Endothelial cell of umbilical vein (primary cell): ENCODE data around the gene RAPGEF3. TPM values are rescaled to one million over a fixed set of nuclear protein-coding genes. Genes with fewer than 3 reads are reported as not detected.

Experiments used
- BruUV-seq: library from RNA; stranded (reverse); fragments of 400-500 nt; replicated peaks from 2 replicates; lab custom pipeline; 2021; lab: Mats Ljungman, UMichigan
- CTCF ChIA-PET: fragments of 300-600, 350-600 bp; sonication (Branson Sonifier 250); formaldehyde crosslinking; loops from one replicate; lab custom pipeline; 2021; ENCODE audit warnings: antibody characterized with exemption, inconsistent platforms; lab: Charles Lee
- POLR2A ChIA-PET: fragments of 300-600, 350-600 bp; sonication (Branson Sonifier 250); formaldehyde crosslinking; loops from one replicate; lab custom pipeline; 2021; ENCODE audit warnings: antibody characterized with exemption, inconsistent platforms; lab: Charles Lee
- DNase-seq: peaks from one replicate; pipeline ENCODE4 v3.0.0-alpha.2; 2011; ENCODE audit warnings: low read depth, low spot score
- FAIRE-seq: peaks from 2 replicates; lab custom pipeline; 2011; peaks lifted over from hg19 to GRCh38; lab: Jason Lieb, UNC
- H2AFZ ChIP-seq: 2 replicates; pipeline ENCODE4 v1.6.0; 2012; ENCODE audit warnings: low read depth, low read length, control low read depth, inconsistent platforms
- H3K27ac ChIP-seq: 2 replicates; pipeline ENCODE4 v1.5.1; 2011; ENCODE audit warnings: low read depth, mild to moderate bottlenecking, control low read depth, low read length, moderate library complexity; ENCODE audit not compliant: insufficient read depth
- H3K27me3 ChIP-seq, 2 experiments: 2 replicates each; pipeline versions ENCODE4 v1.6.0 to v1.6.1; 2011; ENCODE audit warnings: low read length in 2 of 2, mixed read lengths in 1 of 2; ENCODE audit not compliant: control insufficient read depth in 2 of 2, insufficient read depth in 2 of 2
- H3K36me3 ChIP-seq, 2 experiments: 2 replicates in 1 of 2; 3 replicates in 1 of 2; pipeline ENCODE4 v1.5.1; 2011; ENCODE audit warnings: low read length in 2 of 2, mild to moderate bottlenecking in 1 of 2, moderate library complexity in 1 of 2; ENCODE audit not compliant: control insufficient read depth in 2 of 2, insufficient read depth in 2 of 2; ENCODE audit errors: extremely low read depth in 1 of 2
- H3K4me1 ChIP-seq: 3 replicates; pipeline ENCODE4 v1.5.1; 2011; ENCODE audit warnings: mild to moderate bottlenecking, low read length; ENCODE audit not compliant: control insufficient read depth, insufficient read depth; ENCODE audit errors: extremely low read depth
- H3K4me2 ChIP-seq: 2 replicates; pipeline ENCODE4 v1.6.1; 2011; ENCODE audit warnings: low read length, control low read depth, mixed read lengths; ENCODE audit not compliant: insufficient read depth
- H3K4me3 ChIP-seq, 3 experiments: fragments of 200-600 bp in 1 of 3; sonication (generic), shearing (Covaris generic) in 1 of 3; replicated peaks in 1 of 3; 2 replicates each; pipeline ENCODE4 v1.5.1; 2011 to 2016; ENCODE audit warnings: control low read depth in 3 of 3, low read length in 3 of 3, mild to moderate bottlenecking in 2 of 3, inconsistent platforms in 1 of 3, low read depth in 1 of 3, moderate library complexity in 1 of 3; ENCODE audit not compliant: insufficient read depth in 1 of 3
- H3K79me2 ChIP-seq: 2 replicates; pipeline ENCODE4 v1.6.0; 2012; ENCODE audit warnings: low read length, inconsistent platforms; ENCODE audit not compliant: control insufficient read depth, insufficient read depth
- H3K9ac ChIP-seq: replicated peaks from 2 replicates; pipeline ENCODE3; 2011; ENCODE audit warnings: low read length, control low read depth; ENCODE audit not compliant: insufficient read depth; ENCODE audit errors: extremely low read depth
- H3K9me1 ChIP-seq: replicated peaks from 3 replicates; pipeline ENCODE4 v1.6.0; 2011; ENCODE audit warnings: mild to moderate bottlenecking, low read length; ENCODE audit not compliant: control insufficient read depth, insufficient read depth; ENCODE audit errors: extremely low read depth
- H3K9me3 ChIP-seq: replicated peaks from 2 replicates; pipeline ENCODE4 v1.5.1; 2012; ENCODE audit warnings: low read length, inconsistent platforms; ENCODE audit not compliant: control insufficient read depth, insufficient read depth
- H4K20me1 ChIP-seq: replicated peaks from 2 replicates; pipeline ENCODE3; 2011; ENCODE audit warnings: mild to moderate bottlenecking, low read length; ENCODE audit not compliant: control insufficient read depth, insufficient read depth; ENCODE audit errors: extremely low read depth
- EZH2 ChIP-seq: IDR thresholded peaks from 2 replicates; pipeline ENCODE4 v1.6.1; 2012; ENCODE audit warnings: borderline replicate concordance, low read depth, mild to moderate bottlenecking, moderate library complexity, low read length, inconsistent platforms; ENCODE audit not compliant: severe bottlenecking
- FOS ChIP-seq: IDR thresholded peaks from 2 replicates; pipeline ENCODE4 v1.6.1; 2011; ENCODE audit warnings: mild to moderate bottlenecking, low read length, moderate library complexity, borderline replicate concordance; ENCODE audit not compliant: insufficient read depth
- GATA2 ChIP-seq: IDR thresholded peaks from 2 replicates; pipeline ENCODE4 v1.7.0; 2011; ENCODE audit warnings: low read depth, mild to moderate bottlenecking, moderate library complexity, mixed read lengths, low read length; ENCODE audit not compliant: insufficient read length, insufficient read depth
- JUN ChIP-seq: IDR thresholded peaks from 2 replicates; pipeline ENCODE4 v1.6.1; 2011; ENCODE audit warnings: borderline replicate concordance, low read depth; ENCODE audit not compliant: insufficient read length, insufficient read depth
- MYC ChIP-seq: IDR thresholded peaks from one replicate; pipeline ENCODE4 v1.6.1; 2011; ENCODE audit warnings: mild to moderate bottlenecking, low read depth, low read length
- POLR2A ChIP-seq: IDR thresholded peaks from 2 replicates; pipeline ENCODE4 v1.6.1; 2012; ENCODE audit warnings: low read depth, mild to moderate bottlenecking, control low read depth, low read length
- POLR2AphosphoS5 ChIP-seq: IDR thresholded peaks from 2 replicates; pipeline ENCODE4 v1.6.1; 2012; ENCODE audit warnings: low read depth, mild to moderate bottlenecking, control low read depth, low read length, moderate library complexity; ENCODE audit not compliant: insufficient read depth
- dilution Hi-C: fragments of 300-500 bp; cut with MboI; formaldehyde crosslinking; loops from one replicate; pipeline ENCODE4 v1.15.0; 2019; ENCODE audit warnings: low sequenced_read_pairs; ENCODE audit not compliant: extremely low pct_ligation_motif_present
- intact Hi-C: fragments of 100-400 bp; cut with micrococcal nuclease; formaldehyde crosslinking; loops from one replicate; pipeline ENCODE4 v1.10.0; 2022
- polyA plus RNA-seq, 4 experiments: library from polyadenylated mRNA; depleted of rRNA in 3 of 4; stranded (reverse) in 3 of 4; unstranded in 1 of 4; fragments of >200 nt; gene quantifications; 2 replicates each; pipeline versions ENCODE4 v1.2.1 to v1.2.3, GENCODE V29; 2011 to 2012; ENCODE audit warnings: missing spikeins in 1 of 4
- total RNA-seq: library from RNA; stranded (reverse); gene quantifications from 2 replicates; pipeline ENCODE4 v1.2.3, GENCODE V29; 2021
- TF ChIP-seq, protein P1 (sequence below), 2 donors: IDR thresholded peaks; 1 replicate in 1 of 2; 2 replicates in 1 of 2; pipeline ENCODE4 v1.5.1; 2011; ENCODE audit warnings: low read length in 2 of 2, mild to moderate bottlenecking in 2 of 2, moderate library complexity in 2 of 2, control low read depth in 1 of 2, inconsistent platforms in 1 of 2, low read depth in 1 of 2; ENCODE audit not compliant: insufficient read depth in 1 of 2; ENCODE audit errors: extremely low read depth in 1 of 2
- TF ChIP-seq, protein P2 (sequence below): IDR thresholded peaks from 2 replicates; pipeline ENCODE4 v1.6.1; 2011; ENCODE audit not compliant: insufficient read depth, insufficient read length

The RAPGEF3 gene
- total and polyA plus RNA-seq, 2 donors (not counting 3 experiments of a cell fraction or from before 2014, with no cell fraction given), result 34.5 to 55.1 TPM

DNA sequence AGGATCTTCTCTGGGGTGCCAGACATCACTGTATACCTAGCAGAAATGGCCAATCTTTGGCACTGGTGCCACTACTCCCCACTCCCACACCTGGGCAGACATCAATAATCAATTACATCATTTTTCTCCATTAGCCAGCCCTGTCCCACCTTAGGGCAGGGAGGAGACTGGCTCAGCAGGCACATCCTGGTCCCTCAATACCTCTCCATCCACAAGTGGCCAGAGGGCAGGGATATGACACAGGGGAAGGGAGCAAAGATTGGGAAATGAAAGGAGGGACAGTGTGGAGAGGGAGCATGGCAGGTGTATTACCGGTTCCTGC is 10.2 kb downstream of the RAPGEF3 start:
- POLR2A ChIA-PET, result no interaction called here
- TF ChIP-seq, protein P1, sequence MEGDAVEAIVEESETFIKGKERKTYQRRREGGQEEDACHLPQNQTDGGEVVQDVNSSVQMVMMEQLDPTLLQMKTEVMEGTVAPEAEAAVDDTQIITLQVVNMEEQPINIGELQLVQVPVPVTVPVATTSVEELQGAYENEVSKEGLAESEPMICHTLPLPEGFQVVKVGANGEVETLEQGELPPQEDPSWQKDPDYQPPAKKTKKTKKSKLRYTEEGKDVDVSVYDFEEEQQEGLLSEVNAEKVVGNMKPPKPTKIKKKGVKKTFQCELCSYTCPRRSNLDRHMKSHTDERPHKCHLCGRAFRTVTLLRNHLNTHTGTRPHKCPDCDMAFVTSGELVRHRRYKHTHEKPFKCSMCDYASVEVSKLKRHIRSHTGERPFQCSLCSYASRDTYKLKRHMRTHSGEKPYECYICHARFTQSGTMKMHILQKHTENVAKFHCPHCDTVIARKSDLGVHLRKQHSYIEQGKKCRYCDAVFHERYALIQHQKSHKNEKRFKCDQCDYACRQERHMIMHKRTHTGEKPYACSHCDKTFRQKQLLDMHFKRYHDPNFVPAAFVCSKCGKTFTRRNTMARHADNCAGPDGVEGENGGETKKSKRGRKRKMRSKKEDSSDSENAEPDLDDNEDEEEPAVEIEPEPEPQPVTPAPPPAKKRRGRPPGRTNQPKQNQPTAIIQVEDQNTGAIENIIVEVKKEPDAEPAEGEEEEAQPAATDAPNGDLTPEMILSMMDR (IDR thresholded peaks at IDR 0.05; ENCODE audit: extremely low read depth in 1 of 2, insufficient read depth in 1 of 2, low read depth in 1 of 2, low read length in 2 of 2), result no peak
- TF ChIP-seq EZH2, result no peak
- Histone ChIP-seq H2AFZ (no peak overlapping the region), H3K4me1 (peaks cover 9% of the 10 kb centered on the region), H3K9me3 (no peaks in the 10 kb centered on the region), H3K9me1 (no peaks in the 10 kb centered on the region), H3K36me3 (peaks cover 6 to 55% of the 10 kb centered on the region in 2 experiments), H3K9ac (no peak overlapping the region), H3K27me3 (no peaks in the 10 kb centered on the region), H3K79me2 (peaks cover 5% of the 10 kb centered on the region), H3K27ac (no peak overlapping the region), H4K20me1 (no peaks in the 10 kb centered on the region), H3K4me3 (no peak overlapping the region), H3K4me2 (no peak overlapping the region)
- FAIRE-seq (no peak), DNase-seq (no peak)
- no TSS peak for BruUV-seq
- dilution Hi-C loops (no loop called here), intact Hi-C loops (no loop called here)
- CTCF ChIA-PET, result interaction anchor here (1.1 kb wide), 1 partner anchor 18 kb away, joined by 5 read pairs; no protein-coding TSS in a partner anchor

DNA sequence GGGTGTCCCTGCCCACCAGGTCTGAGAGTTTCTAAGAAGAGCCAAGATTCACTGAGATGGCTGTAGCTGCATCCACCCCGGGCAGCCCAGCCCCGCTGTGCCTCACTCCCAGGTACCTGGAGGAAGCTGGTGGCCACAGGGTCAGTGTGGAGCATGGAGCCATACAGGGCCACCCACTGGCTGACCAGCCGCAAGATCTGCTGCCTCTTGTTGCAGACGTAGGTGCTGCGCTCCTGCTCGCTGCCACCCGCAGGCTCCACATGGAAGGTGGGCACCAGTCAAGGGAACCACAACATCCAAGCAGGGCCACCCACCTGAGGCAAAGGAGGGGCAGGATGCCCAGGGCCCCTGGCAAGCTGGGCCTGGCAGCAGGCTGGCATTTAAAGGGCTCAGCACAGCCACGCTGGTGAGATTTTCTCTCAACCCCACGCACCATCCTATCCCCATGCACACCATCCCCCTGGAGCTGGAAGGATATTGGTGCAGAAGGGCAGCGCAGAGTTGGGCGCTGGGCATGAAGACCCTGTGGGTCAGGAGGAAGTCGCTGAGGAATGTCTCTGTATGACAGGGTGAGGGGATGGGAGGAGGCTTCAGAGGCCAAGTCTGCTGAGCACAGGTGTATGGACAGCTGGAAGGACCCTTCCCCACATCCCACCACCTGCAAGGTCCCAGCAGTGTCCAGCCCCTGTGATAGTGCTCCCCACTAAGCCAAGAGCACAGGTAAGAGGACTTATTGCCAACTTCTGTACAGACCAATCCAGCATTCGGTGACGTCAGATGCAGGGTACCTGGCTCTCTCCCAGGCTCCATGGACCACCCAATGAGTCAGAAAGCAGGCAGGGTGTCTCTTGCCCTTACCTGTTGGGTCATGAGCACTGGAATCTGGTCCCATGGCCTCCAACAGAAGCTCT is 10.8 kb downstream of the RAPGEF3 start:
- H3K4me2 ChIP-seq, result no peak overlapping the region
- H3K79me2 ChIP-seq, result peaks cover 5% of the 10 kb centered on the region
- no TSS peak for BruUV-seq
- TF ChIP-seq, protein P1 (IDR thresholded peaks at IDR 0.05; ENCODE audit: extremely low read depth in 1 of 2, insufficient read depth in 1 of 2, low read depth in 1 of 2, low read length in 2 of 2), result no peak
- no peak for TF ChIP-seq MYC
- TF ChIP-seq FOS, result no peak
- TF ChIP-seq EZH2, result no peak
- no peak for TF ChIP-seq JUN
- no peak for TF ChIP-seq POLR2AphosphoS5
- TF ChIP-seq, protein P2, sequence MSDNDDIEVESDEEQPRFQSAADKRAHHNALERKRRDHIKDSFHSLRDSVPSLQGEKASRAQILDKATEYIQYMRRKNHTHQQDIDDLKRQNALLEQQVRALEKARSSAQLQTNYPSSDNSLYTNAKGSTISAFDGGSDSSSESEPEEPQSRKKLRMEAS, result no peak
- no peak for TF ChIP-seq POLR2A
- TF ChIP-seq GATA2, result no peak
- CTCF ChIA-PET, result interaction anchor here (1.1 kb wide), 1 partner anchor 19 kb away, joined by 5 read pairs; no protein-coding TSS in a partner anchor
- H3K4me3 ChIP-seq, result no peak overlapping the region
- no peak overlapping the region for H2AFZ ChIP-seq
- peaks cover 3% of the 10 kb centered on the region for H3K4me1 ChIP-seq
- intact Hi-C loops (no loop called here), dilution Hi-C loops (no loop called here)
- no peaks in the 10 kb centered on the region for H4K20me1 ChIP-seq
- no peak for FAIRE-seq
- no peak overlapping the region for H3K9ac ChIP-seq
- POLR2A ChIA-PET, result no interaction called here
- H3K9me1 ChIP-seq, result no peaks in the 10 kb centered on the region
- no peak for DNase-seq
- H3K27me3 ChIP-seq, result no peaks in the 10 kb centered on the region
- H3K27ac ChIP-seq, result no peak overlapping the region
- peaks cover 6 to 55% of the 10 kb centered on the region in 2 experiments for H3K36me3 ChIP-seq
- H3K9me3 ChIP-seq, result no peaks in the 10 kb centered on the region
